Measurements from ENCODE around the gene SCN11A.

The SCN11A gene

DNA sequence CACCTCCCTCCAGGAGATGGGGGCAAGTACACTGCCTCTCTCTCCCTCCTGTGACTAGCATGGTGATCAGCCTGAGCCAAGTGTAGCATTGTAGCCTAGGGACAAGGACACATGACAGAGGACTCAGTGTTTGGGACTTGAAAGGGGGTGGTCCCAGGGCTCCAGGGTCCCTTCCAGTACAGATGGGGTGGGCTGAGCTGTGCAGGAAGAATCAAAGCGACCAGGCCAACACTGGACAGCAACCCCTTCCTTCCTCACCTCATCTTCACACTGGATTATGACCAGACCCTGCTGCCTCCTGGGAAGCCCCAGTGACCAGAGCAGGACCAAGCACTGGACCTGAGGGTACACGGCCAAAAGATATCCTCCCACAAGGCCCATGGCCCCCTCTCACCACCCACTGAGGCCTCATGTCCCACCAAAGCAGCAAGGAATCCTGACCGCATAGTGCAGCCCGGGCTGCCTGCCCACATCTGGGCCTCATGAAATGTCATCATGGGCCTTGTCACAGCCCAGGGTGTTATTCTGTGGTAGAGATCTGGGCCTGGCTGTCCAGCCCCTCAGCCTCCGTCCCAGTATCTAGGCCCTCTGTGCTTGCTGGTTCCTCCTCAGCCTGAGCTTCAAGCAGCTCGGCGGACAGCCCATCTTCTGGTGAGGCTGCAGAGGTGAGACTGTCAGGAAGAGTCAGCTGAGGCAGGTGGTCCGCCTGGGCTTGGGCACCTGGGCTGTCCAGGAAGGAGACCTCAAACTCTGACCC, 46.1 kb upstream of the SCN11A start:
- Histone ChIP-seq H3K79me2 (ENCODE audit: insufficient read depth, low read length) (no peaks in the 10 kb centered on the region), H3K27ac (ENCODE audit: low read depth, low read length, poor library complexity, severe bottlenecking) (no peak overlapping the region)
- TF ChIP-seq, protein P1, sequence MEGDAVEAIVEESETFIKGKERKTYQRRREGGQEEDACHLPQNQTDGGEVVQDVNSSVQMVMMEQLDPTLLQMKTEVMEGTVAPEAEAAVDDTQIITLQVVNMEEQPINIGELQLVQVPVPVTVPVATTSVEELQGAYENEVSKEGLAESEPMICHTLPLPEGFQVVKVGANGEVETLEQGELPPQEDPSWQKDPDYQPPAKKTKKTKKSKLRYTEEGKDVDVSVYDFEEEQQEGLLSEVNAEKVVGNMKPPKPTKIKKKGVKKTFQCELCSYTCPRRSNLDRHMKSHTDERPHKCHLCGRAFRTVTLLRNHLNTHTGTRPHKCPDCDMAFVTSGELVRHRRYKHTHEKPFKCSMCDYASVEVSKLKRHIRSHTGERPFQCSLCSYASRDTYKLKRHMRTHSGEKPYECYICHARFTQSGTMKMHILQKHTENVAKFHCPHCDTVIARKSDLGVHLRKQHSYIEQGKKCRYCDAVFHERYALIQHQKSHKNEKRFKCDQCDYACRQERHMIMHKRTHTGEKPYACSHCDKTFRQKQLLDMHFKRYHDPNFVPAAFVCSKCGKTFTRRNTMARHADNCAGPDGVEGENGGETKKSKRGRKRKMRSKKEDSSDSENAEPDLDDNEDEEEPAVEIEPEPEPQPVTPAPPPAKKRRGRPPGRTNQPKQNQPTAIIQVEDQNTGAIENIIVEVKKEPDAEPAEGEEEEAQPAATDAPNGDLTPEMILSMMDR (IDR thresholded peaks at IDR 0.05; ENCODE audit: low read length) = no peak
- no peak for TF ChIP-seq EZH2 (IDR thresholded peaks at IDR 0.05; ENCODE audit: borderline replicate concordance, low read length)

DNA sequence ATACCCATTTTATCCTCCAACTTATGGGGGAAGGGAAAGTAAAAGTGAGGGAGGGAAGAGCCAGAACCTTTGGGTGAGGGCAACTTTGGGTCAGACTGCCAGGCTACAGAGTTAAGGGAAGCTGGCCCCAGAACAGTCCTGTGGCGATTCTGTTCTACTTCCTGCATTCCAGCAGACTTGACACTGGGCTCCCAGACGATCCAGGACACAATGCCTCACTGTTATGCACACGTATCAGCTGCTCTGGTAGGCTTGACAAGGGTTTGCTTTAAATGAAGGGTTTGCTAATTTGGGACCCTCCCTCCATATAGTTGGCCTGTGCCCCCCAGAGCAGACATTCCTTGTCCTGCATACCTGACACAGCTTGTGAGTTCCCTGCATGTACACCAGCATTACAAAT, 45.0 kb upstream of the SCN11A start:
- no peak overlapping the region for H3K4me2 ChIP-seq (ENCODE audit: low read length)
- H3K27me3 ChIP-seq (ENCODE audit: insufficient read depth, low read length) = no peaks in the 10 kb centered on the region
- no peak overlapping the region for H3K4me3 ChIP-seq (ENCODE audit: low read depth, low read length, poor library complexity, severe bottlenecking)
- TF ChIP-seq EZH2 (IDR thresholded peaks at IDR 0.05; ENCODE audit: borderline replicate concordance, low read length) = no peak
- TF ChIP-seq, protein P1 (IDR thresholded peaks at IDR 0.05; ENCODE audit: low read length) = no peak
- no peaks in the 10 kb centered on the region for H3K4me1 ChIP-seq (ENCODE audit: insufficient read depth, low read length, severe bottlenecking)
- H3K79me2 ChIP-seq (ENCODE audit: insufficient read depth, low read length) = no peaks in the 10 kb centered on the region
- no peak overlapping the region for H3K9ac ChIP-seq (ENCODE audit: low read length)
- H3K36me3 ChIP-seq (ENCODE audit: insufficient read depth, low read length) = peaks cover 73% of the 10 kb centered on the region; the same call in 1 of the 2 replicates
- no peaks in the 10 kb centered on the region for H3K9me3 ChIP-seq (ENCODE audit: low read length)
- H3K9me2 ChIP-seq (ENCODE audit: low read depth, low read length) = no peaks in the 10 kb centered on the region
- H3K27ac ChIP-seq (ENCODE audit: low read depth, low read length, poor library complexity, severe bottlenecking) = no peak overlapping the region
- no peak overlapping the region for H2AFZ ChIP-seq (ENCODE audit: low read length)
- H3F3A ChIP-seq (ENCODE audit: insufficient read depth, low read length) = no peaks in the 10 kb centered on the region
- H4K20me1 ChIP-seq (ENCODE audit: insufficient read depth, low read length) = no peaks in the 10 kb centered on the region

More for the DNA sequence above, 46.1 kb upstream of the SCN11A start:
- no peaks in the 10 kb centered on the region for H4K20me1 ChIP-seq (ENCODE audit: insufficient read depth, low read length)
- no peaks in the 10 kb centered on the region for H3K9me3 ChIP-seq (ENCODE audit: low read length)
- peaks cover 67% of the 10 kb centered on the region; the same call in 1 of the 2 replicates for H3K36me3 ChIP-seq (ENCODE audit: insufficient read depth, low read length)
- H3K4me1 ChIP-seq (ENCODE audit: insufficient read depth, low read length, severe bottlenecking) = no peaks in the 10 kb centered on the region
- H2AFZ ChIP-seq (ENCODE audit: low read length) = no peak overlapping the region
- H3K4me3 ChIP-seq (ENCODE audit: low read depth, low read length, poor library complexity, severe bottlenecking) = no peak overlapping the region
- H3K9ac ChIP-seq (ENCODE audit: low read length) = no peak overlapping the region
- H3K4me2 ChIP-seq (ENCODE audit: low read length) = no peak overlapping the region
- H3F3A ChIP-seq (ENCODE audit: insufficient read depth, low read length) = no peaks in the 10 kb centered on the region
- no peaks in the 10 kb centered on the region for H3K27me3 ChIP-seq (ENCODE audit: insufficient read depth, low read length)
- no peaks in the 10 kb centered on the region for H3K9me2 ChIP-seq (ENCODE audit: low read depth, low read length)

DNA sequence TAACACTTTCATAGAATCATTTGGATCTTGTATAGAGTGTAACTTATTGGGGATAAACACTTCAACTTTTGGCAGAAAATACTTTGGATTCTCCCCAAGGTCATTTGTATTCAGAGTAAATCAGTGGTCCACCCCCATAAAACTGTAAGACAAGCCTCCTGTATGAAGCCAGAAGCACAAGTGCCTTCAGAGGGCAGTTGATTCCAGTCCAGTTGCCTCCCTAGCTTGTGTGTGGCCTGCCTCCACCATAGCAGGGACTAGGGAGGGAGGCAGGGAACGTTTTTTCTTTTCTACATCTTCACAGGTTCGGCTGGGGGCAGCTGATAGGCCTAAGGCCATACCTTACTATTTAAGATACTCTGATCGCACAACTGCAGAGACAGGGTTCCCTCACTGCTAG, 44.0 kb upstream of the SCN11A start:
- H3K9me2 ChIP-seq (ENCODE audit: low read depth, low read length) = no peaks in the 10 kb centered on the region
- H3K4me2 ChIP-seq (ENCODE audit: low read length) = no peak overlapping the region
- H3F3A ChIP-seq (ENCODE audit: insufficient read depth, low read length) = no peaks in the 10 kb centered on the region
- no peaks in the 10 kb centered on the region for H3K27me3 ChIP-seq (ENCODE audit: insufficient read depth, low read length)
- H3K4me1 ChIP-seq (ENCODE audit: insufficient read depth, low read length, severe bottlenecking) = no peaks in the 10 kb centered on the region
- no peak overlapping the region for H2AFZ ChIP-seq (ENCODE audit: low read length)
- no peaks in the 10 kb centered on the region for H4K20me1 ChIP-seq (ENCODE audit: insufficient read depth, low read length)
- no peak overlapping the region for H3K27ac ChIP-seq (ENCODE audit: low read depth, low read length, poor library complexity, severe bottlenecking)
- no peak overlapping the region for H3K9ac ChIP-seq (ENCODE audit: low read length)
- H3K4me3 ChIP-seq (ENCODE audit: low read depth, low read length, poor library complexity, severe bottlenecking) = no peak overlapping the region
- H3K36me3 ChIP-seq (ENCODE audit: insufficient read depth, low read length) = peaks cover 79% of the 10 kb centered on the region; the same call in 1 of the 2 replicates
- no peaks in the 10 kb centered on the region for H3K9me3 ChIP-seq (ENCODE audit: low read length)
- H3K79me2 ChIP-seq (ENCODE audit: insufficient read depth, low read length) = no peaks in the 10 kb centered on the region
- TF ChIP-seq, protein P1 (IDR thresholded peaks at IDR 0.05; ENCODE audit: low read length) = no peak
- TF ChIP-seq EZH2 (IDR thresholded peaks at IDR 0.05; ENCODE audit: borderline replicate concordance, low read length) = no peak

All from OCI-LY1 (cell line).